T-cell (primary cell): ENCODE data around the gene ST8SIA5. TPM values are rescaled to one million over a fixed set of nuclear protein-coding genes. Genes with fewer than 3 reads are reported as not detected.

Source experiments
- ATAC-seq, 4 experiments: fragments of 200-7000 bp in 3 of 4; fragments of 150-1000 bp in 1 of 4; cut with Tn5 transposase; replicated peaks in 1 of 4; 1 replicate in 3 of 4; 2 replicates in 1 of 4; pipeline ENCODE4 v1.10.0; 2021; ENCODE audit warnings: moderate library complexity in 3 of 4, mild to moderate bottlenecking in 2 of 4, moderate number of reproducible peaks in 1 of 4
- CTCF ChIA-PET, 2 donors: fragments of 300-600 bp; sonication (Branson Sonifier 250); formaldehyde crosslinking; loops; one replicate each; lab custom pipeline; 2022; ENCODE audit warnings: antibody characterized with exemption in 2 of 2; lab: Charles Lee
- POLR2A ChIA-PET, 2 donors: fragments of 300-600 bp; sonication (Branson Sonifier 250); formaldehyde crosslinking; loops; one replicate each; lab custom pipeline; 2022; ENCODE audit warnings: antibody characterized with exemption in 2 of 2; lab: Charles Lee
- DNase-seq, 35 experiments: peaks; one replicate each; pipeline versions ENCODE4 v3.0.0 to v3.0.0-alpha.2; 2013 to 2023
- H3K27ac ChIP-seq: one replicate; pipeline ENCODE4 v1.5.1; 2013; ENCODE audit warnings: low read length
- H3K27me3 ChIP-seq, 2 experiments: replicated peaks in 1 of 2; 1 replicate in 1 of 2; 2 replicates in 1 of 2; pipeline versions ENCODE4 v1.6.1 to v1.7.0; 2013; ENCODE audit warnings: low read length in 1 of 2, mixed read lengths in 1 of 2; ENCODE audit not compliant: control insufficient read depth in 2 of 2, insufficient read depth in 2 of 2; ENCODE audit errors: extremely low read depth in 1 of 2
- H3K36me3 ChIP-seq, 2 donors: 1 replicate in 1 of 2; 2 replicates in 1 of 2; pipeline versions ENCODE4 v1.6.1 to v1.7.0; 2013; ENCODE audit warnings: low read length in 1 of 2; ENCODE audit not compliant: control insufficient read depth in 2 of 2, insufficient read depth in 1 of 2; ENCODE audit errors: extremely low read depth in 1 of 2
- H3K4me1 ChIP-seq, 2 experiments: 1 replicate in 1 of 2; 2 replicates in 1 of 2; pipeline versions ENCODE4 v1.6.1 to v1.7.0; 2013; ENCODE audit warnings: low read length in 2 of 2, mixed read lengths in 1 of 2; ENCODE audit not compliant: insufficient read depth in 2 of 2, control insufficient read depth in 1 of 2; ENCODE audit errors: extremely low read depth in 1 of 2
- H3K4me3 ChIP-seq, 2 donors: 1 replicate in 1 of 2; 2 replicates in 1 of 2; pipeline versions ENCODE4 v1.5.1 to v1.7.0; 2013; ENCODE audit warnings: mild to moderate bottlenecking in 2 of 2, low read length in 1 of 2, moderate library complexity in 1 of 2; ENCODE audit not compliant: control insufficient read depth in 1 of 2; ENCODE audit errors: extremely low read depth in 1 of 2
- H3K9me3 ChIP-seq: 2 replicates; pipeline ENCODE4 v1.7.0; 2013
- H3K27ac Mint-ChIP-seq, 2 donors: one replicate each; pipeline ENCODE4 v1.8.0; 2020 to 2021; ENCODE audit warnings: mild to moderate bottlenecking in 2 of 2, mixed read lengths in 2 of 2
- H3K27me3 Mint-ChIP-seq, 2 donors: one replicate each; pipeline ENCODE4 v1.8.0; 2021 to 2022; ENCODE audit warnings: mixed read lengths in 2 of 2
- H3K36me3 Mint-ChIP-seq: one replicate; pipeline ENCODE4 v1.8.0; 2021; ENCODE audit warnings: mixed read lengths
- H3K4me1 Mint-ChIP-seq, 3 donors: one replicate each; pipeline ENCODE4 v1.8.0; 2020 to 2022; ENCODE audit warnings: mixed read lengths in 3 of 3, mild to moderate bottlenecking in 1 of 3
- H3K4me3 Mint-ChIP-seq, 3 donors: one replicate each; pipeline ENCODE4 v1.8.0; 2020 to 2022; ENCODE audit warnings: mild to moderate bottlenecking in 3 of 3, mixed read lengths in 3 of 3, moderate library complexity in 3 of 3
- H3K9me3 Mint-ChIP-seq, 3 donors: one replicate each; pipeline ENCODE4 v1.8.0; 2020 to 2022; ENCODE audit warnings: mixed read lengths in 3 of 3
- WGBS: methylation state at CpG from one replicate; pipeline ENCODE4 v1.1.5; 2013; ENCODE audit warnings: missing lambda C conversion rate; ENCODE audit not compliant: insufficient coverage; 5-methylcytosine and 5-hydroxymethylcytosine counted together
- total RNA-seq, 35 experiments: library from RNA in 6 of 35; stranded (reverse) in 6 of 35; fragments of 120-200 nt in 1 of 35; gene quantifications; one replicate each; pipeline versions ENCODE4 v1.2.1 to v1.2.4 and lab custom pipeline; 2013 to 2026

ST8SIA5 gene
- total RNA-seq, 5 donors from 2014 or later (not counting 1 experiment from before 2014, with no cell fraction given), result 0.09 to 0.28 TPM; not detected in 3

- Histone ChIP-seq H3K27ac (no peak overlapping the region), H3K27me3 (peaks cover 3 to 30% of the 10 kb centered on the region in 2 experiments), H3K4me3 (no peak overlapping the region), H3K4me1 (peaks cover 0 to 3% of the 10 kb centered on the region in 2 experiments), H3K36me3 (no peaks in the 10 kb centered on the region), H3K9me3 (no peaks in the 10 kb centered on the region)
- Mint-ChIP-seq H3K27ac (no peak overlapping the region), H3K4me3 (no peak overlapping the region), H3K4me1 (peaks cover 6 to 18% (median 10%) of the 10 kb centered on the region in 3 donors), H3K9me3 (no peaks in the 10 kb centered on the region), H3K36me3 (no peaks in the 10 kb centered on the region), H3K27me3 (peaks cover 40 to 45% of the 10 kb centered on the region in 2 donors)
- ATAC-seq, result no peak
- ChIA-PET POLR2A (no interaction called here), CTCF (no interaction called here)
- DNase-seq, result no peak
- 85% methylated on average over 8 of the region's 8 CpGs for WGBS
Measured at GRCh38 chr18:46751882-46752281, 5.0 kb downstream of the ST8SIA5 start.

- H3K9me3 ChIP-seq, result no peaks in the 10 kb centered on the region
- H3K27me3 ChIP-seq, result peaks cover 0 to 21% of the 10 kb centered on the region in 2 experiments
- H3K4me1 Mint-ChIP-seq, result peaks cover 6 to 13% (median 6%) of the 10 kb centered on the region in 3 donors
- H3K36me3 Mint-ChIP-seq, result no peaks in the 10 kb centered on the region
- no peak overlapping the region for H3K27ac ChIP-seq
- POLR2A ChIA-PET, result no interaction called here
- no peak overlapping the region for H3K4me3 Mint-ChIP-seq
- peaks cover 45 to 49% of the 10 kb centered on the region in 2 donors for H3K27me3 Mint-ChIP-seq
- no peaks in the 10 kb centered on the region for H3K4me1 ChIP-seq
- ATAC-seq (no peak), DNase-seq (no peak)
- no peaks in the 10 kb centered on the region for H3K36me3 ChIP-seq
- H3K27ac Mint-ChIP-seq, result no peak overlapping the region
- WGBS, result 54% methylated on average over 5 of the region's 6 CpGs
- no peak overlapping the region for H3K4me3 ChIP-seq
- CTCF ChIA-PET, result no interaction called here
- H3K9me3 Mint-ChIP-seq, result no peaks in the 10 kb centered on the region
Measured at GRCh38 chr18:46750626-46751025, 6.2 kb downstream of the ST8SIA5 start.

- Histone ChIP-seq H3K36me3 (no peaks in the 10 kb centered on the region), H3K4me1 (no peaks in the 10 kb centered on the region), H3K9me3 (no peaks in the 10 kb centered on the region), H3K27me3 (peaks cover 0 to 7% of the 10 kb centered on the region in 2 experiments), H3K27ac (no peak overlapping the region), H3K4me3 (no peak overlapping the region)
- Mint-ChIP-seq H3K9me3 (peaks cover 0 to under 1% (median under 1%) of the 10 kb centered on the region in 3 donors), H3K27ac (no peak overlapping the region), H3K36me3 (no peaks in the 10 kb centered on the region), H3K4me3 (no peak overlapping the region), H3K4me1 (no peaks in the 10 kb centered on the region), H3K27me3 (peaks cover 37 to 47% of the 10 kb centered on the region in 2 donors)
- CTCF ChIA-PET, result no interaction called here
- DNase-seq, result no peak
- WGBS, result 0% methylated on average over 1 of the region's 2 CpGs
- POLR2A ChIA-PET, result no interaction called here
- no peak for ATAC-seq
Measured at GRCh38 chr18:46748466-46748865, 8.4 kb downstream of the ST8SIA5 start.

- peaks cover 51 to 57% of the 10 kb centered on the region in 2 donors for H3K27me3 Mint-ChIP-seq
Measured at GRCh38 chr18:46740046-46740445, 16.8 kb downstream of the ST8SIA5 start.

GRCh38 chr18:46738491-46738890 is 18.4 kb downstream of the ST8SIA5 start:
- Mint-ChIP-seq H3K9me3 (peaks cover 0 to 12% (median 4%) of the 10 kb centered on the region in 3 donors), H3K27ac (no peak overlapping the region), H3K4me1 (no peaks in the 10 kb centered on the region), H3K4me3 (no peak overlapping the region), H3K36me3 (no peaks in the 10 kb centered on the region), H3K27me3 (peaks cover 44 to 49% of the 10 kb centered on the region in 2 donors)
- DNase-seq, result no peak
- ChIA-PET POLR2A (no interaction called here), CTCF (no interaction called here)
- Histone ChIP-seq H3K27ac (no peak overlapping the region), H3K4me3 (no peak overlapping the region), H3K36me3 (no peaks in the 10 kb centered on the region), H3K27me3 (peaks cover 0 to 33% of the 10 kb centered on the region in 2 experiments), H3K4me1 (no peaks in the 10 kb centered on the region), H3K9me3 (no peaks in the 10 kb centered on the region)
- ATAC-seq, result no peak
- WGBS, result 73% methylated on average over 6 of the region's 7 CpGs

More at GRCh38 chr18:46740046-46740445, 16.8 kb downstream of the ST8SIA5 start:
- Histone ChIP-seq H3K27ac (no peak overlapping the region), H3K4me3 (no peak overlapping the region), H3K27me3 (peaks cover 0 to 27% of the 10 kb centered on the region in 2 experiments), H3K9me3 (no peaks in the 10 kb centered on the region), H3K36me3 (no peaks in the 10 kb centered on the region), H3K4me1 (no peaks in the 10 kb centered on the region)
- Mint-ChIP-seq H3K9me3 (peaks cover 0 to 13% (median 5%) of the 10 kb centered on the region in 3 donors), H3K27ac (no peak overlapping the region), H3K4me3 (no peak overlapping the region), H3K36me3 (no peaks in the 10 kb centered on the region), H3K4me1 (no peaks in the 10 kb centered on the region)
- ChIA-PET POLR2A (interaction anchor here in 1 of 2 donors (0.6 kb wide), 1 partner anchor 503 kb away, joined by 3 read pairs; no protein-coding TSS in a partner anchor), CTCF (no interaction called here)
- no peak for DNase-seq
- WGBS, result no CpG with 5 or more reads among the region's 2 CpGs
- ATAC-seq, result no peak

- WGBS, result 65% methylated on average over 4 of the region's 4 CpGs
- DNase-seq (no peak), ATAC-seq (no peak)
- CTCF ChIA-PET, result no interaction called here
- no peaks in the 10 kb centered on the region for H3K4me1 ChIP-seq
- H3K27me3 Mint-ChIP-seq, result peaks cover 36 to 39% of the 10 kb centered on the region in 2 donors
- H3K36me3 Mint-ChIP-seq, result no peaks in the 10 kb centered on the region
- POLR2A ChIA-PET, result no interaction called here
- no peaks in the 10 kb centered on the region for H3K9me3 ChIP-seq
- no peaks in the 10 kb centered on the region for H3K36me3 ChIP-seq
- peaks cover 0 to 5% (median 0%) of the 10 kb centered on the region in 3 donors for H3K9me3 Mint-ChIP-seq
- no peak overlapping the region for H3K27ac ChIP-seq
- no peak overlapping the region for H3K4me3 ChIP-seq
- H3K4me3 Mint-ChIP-seq, result no peak overlapping the region
- H3K27me3 ChIP-seq, result peaks cover 0 to 36% of the 10 kb centered on the region in 2 experiments
- no peaks in the 10 kb centered on the region for H3K4me1 Mint-ChIP-seq
- no peak overlapping the region for H3K27ac Mint-ChIP-seq
Measured at GRCh38 chr18:46736736-46737135, 20.1 kb downstream of the ST8SIA5 start.
